Peyer's patch (tissue), 4 donors: Measurements from ENCODE around the gene TLCD3B.

Experiments
- CTCF ChIP-seq, 6 experiments: fragments of 450-650 bp in 4 of 6; fragments of 200-600 bp in 2 of 6; sonication (generic) in 1 of 6; IDR thresholded peaks; one replicate each; pipeline ENCODE4 v1.5.1; 2017 to 2019; ENCODE audit warnings: antibody characterized with exemption in 6 of 6, mild to moderate bottlenecking in 3 of 6, moderate library complexity in 1 of 6
- POLR2A ChIP-seq, 2 donors: fragments of 450-650 bp; IDR thresholded peaks; one replicate each; pipeline ENCODE4 v1.5.1; 2017; ENCODE audit warnings: antibody characterized with exemption in 2 of 2, mild to moderate bottlenecking in 2 of 2, moderate library complexity in 2 of 2

DNA sequence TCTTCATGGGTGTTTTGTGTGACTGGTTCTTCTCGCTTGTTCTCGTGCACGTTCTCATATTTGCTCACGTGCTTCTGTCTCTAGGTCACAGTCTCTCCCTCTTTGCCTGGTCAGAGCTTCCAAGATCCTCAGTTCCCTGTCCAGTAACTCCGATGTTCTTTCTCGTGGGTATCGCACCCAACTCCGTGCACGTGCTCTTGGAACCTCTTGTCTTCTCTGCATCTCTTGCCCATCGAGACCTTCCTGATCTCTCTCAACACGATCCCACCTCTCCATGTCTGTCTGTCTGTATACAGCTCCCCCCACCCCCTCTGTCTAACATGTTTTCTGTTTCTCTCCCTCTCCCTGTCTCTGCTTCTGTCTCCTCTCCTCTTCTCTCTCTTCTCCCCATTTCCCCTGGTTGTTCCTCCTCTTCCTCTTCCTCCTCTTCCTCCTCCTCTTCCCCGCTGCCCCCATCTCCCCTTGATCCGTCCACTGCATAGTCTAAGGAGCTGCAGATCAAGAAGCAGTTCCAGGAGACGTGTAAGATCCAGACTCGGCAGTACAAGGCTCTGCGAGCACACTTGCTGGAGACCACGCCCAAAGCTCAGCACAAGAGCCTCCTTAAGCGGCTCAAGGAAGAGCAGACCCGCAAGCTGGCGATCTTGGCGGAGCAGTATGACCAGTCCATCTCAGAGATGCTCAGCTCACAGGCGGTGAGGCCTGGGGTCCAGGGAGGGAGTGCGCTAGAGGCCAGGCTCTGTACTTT, 41.8 kb downstream of the TLCD3B start:
- TF ChIP-seq CTCF (IDR thresholded peaks at IDR 0.05) (no peak), POLR2A (IDR thresholded peaks at IDR 0.05) (no peak)
